IMR-90 (cell line): ENCODE data around the gene SOST.

Source experiments
- BHLHE40 ChIP-seq: fragments of 150-350 bp; IDR thresholded peaks from 2 replicates; pipeline ENCODE4 v1.6.1; 2016; ENCODE audit warnings: mild to moderate bottlenecking, low read depth, low read length
- CHD1 ChIP-seq: IDR thresholded peaks from 2 replicates; pipeline ENCODE4 v1.6.1; 2012; ENCODE audit warnings: low read depth, low read length, improper control_type of control experiment
- CTCF ChIP-seq: conservative IDR thresholded peaks from 2 replicates; pipeline ENCODE4 v1.5.1; 2012; ENCODE audit warnings: mild to moderate bottlenecking, low read depth, low read length, improper control_type of control experiment
- ELK1 ChIP-seq: fragments of 150-350 bp; IDR thresholded peaks from 2 replicates; pipeline ENCODE4 v1.6.1; 2016; ENCODE audit warnings: low read depth, mild to moderate bottlenecking, low read length, moderate library complexity, borderline replicate concordance
- MAFK ChIP-seq: IDR thresholded peaks from 2 replicates; pipeline ENCODE4 v1.6.1; 2012; ENCODE audit warnings: low read depth, low read length, improper control_type of control experiment
- MAZ ChIP-seq: IDR thresholded peaks from 2 replicates; pipeline ENCODE4 v1.6.1; 2012; ENCODE audit warnings: low read depth, mild to moderate bottlenecking, low read length, improper control_type of control experiment, moderate library complexity, borderline replicate concordance
- MXI1 ChIP-seq: IDR thresholded peaks from 2 replicates; pipeline ENCODE4 v1.6.1; 2012; ENCODE audit warnings: low read depth, mild to moderate bottlenecking, low read length, moderate library complexity, borderline replicate concordance
- POLR2A ChIP-seq: IDR thresholded peaks from 2 replicates; pipeline ENCODE4 v1.6.1; 2012; ENCODE audit warnings: mild to moderate bottlenecking, low read depth, low read length
- RAD21 ChIP-seq: IDR thresholded peaks from 2 replicates; pipeline ENCODE4 v1.6.1; 2012; ENCODE audit warnings: low read length, improper control_type of control experiment
- RCOR1 ChIP-seq: IDR thresholded peaks from 2 replicates; pipeline ENCODE4 v1.6.1; 2012; ENCODE audit warnings: mild to moderate bottlenecking, low read length, improper control_type of control experiment; ENCODE audit not compliant: insufficient replicate concordance
- RFX5 ChIP-seq: IDR thresholded peaks from 2 replicates; pipeline ENCODE4 v1.8.0; 2012; ENCODE audit warnings: low read depth, mild to moderate bottlenecking, low read length, moderate library complexity
- USF2 ChIP-seq: fragments of 150-350 bp; IDR thresholded peaks from 2 replicates; pipeline ENCODE4 v1.6.1; 2017; ENCODE audit warnings: mild to moderate bottlenecking, antibody characterized with exemption, low read length, low read depth

GRCh38 chr17:43787728-43788127, 29.1 kb upstream of the SOST start:
- TF ChIP-seq CTCF (no peak), POLR2A (no peak), MXI1 (no peak), RCOR1 (no peak), RFX5 (no peak), RAD21 (no peak), MAZ (no peak), BHLHE40 (no peak), USF2 (no peak), MAFK (no peak), ELK1 (no peak), CHD1 (no peak)
